Fibroblast of skin of right biceps (primary cell): ENCODE measurements around the gene IL13RA1.
A peak's percentile ranks its signal among the peaks of the same experiment; 100 is the strongest.
"Not testable (repeated sequence)": the region's sequence is repeated elsewhere in the genome, so short reads cannot be mapped to it uniquely, and the experiment has no call there.

ENCODE experiments used
- DNase-seq: peaks from one replicate; pipeline ENCODE4 v3.0.0-alpha.2; 2013

IL13RA1 gene

DNA sequence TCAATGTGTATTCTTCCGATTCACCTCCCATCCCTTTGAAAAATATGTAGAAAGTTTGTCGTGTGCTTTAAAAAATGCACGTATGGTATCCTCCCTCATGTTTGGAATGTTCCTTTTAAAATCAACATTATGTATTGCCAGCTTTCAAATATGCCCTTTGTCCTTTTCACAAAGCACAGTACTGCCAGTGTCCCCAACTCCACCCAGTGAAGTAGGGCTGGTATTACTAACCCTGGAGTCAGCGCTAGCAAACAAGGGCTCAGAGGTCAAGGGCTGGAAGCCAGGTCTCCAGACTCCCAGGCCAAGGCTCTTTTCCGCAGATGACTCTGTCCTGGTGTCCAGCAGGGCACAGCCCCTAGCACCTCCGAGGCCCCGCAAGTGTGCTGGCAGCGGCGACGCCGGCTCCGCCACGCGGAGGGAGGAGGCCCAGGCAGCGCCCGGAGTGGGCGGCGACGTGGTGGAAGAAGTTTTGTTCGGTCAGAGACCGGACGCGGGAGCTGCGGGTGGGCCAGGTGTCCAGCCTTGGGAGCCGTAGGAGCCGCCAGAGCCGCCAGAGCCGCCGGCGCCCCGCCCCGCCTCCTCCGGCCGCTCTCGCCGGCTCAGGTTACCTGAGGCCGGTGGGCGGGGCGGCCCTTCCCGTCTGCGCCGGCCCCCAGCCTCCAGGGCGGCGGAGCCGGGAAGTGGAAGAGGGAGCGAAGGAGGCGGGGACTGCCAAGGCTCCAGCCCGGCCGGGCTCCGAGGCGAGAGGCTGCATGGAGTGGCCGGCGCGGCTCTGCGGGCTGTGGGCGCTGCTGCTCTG is at the start of gene IL13RA1:
TSS of gene IL13RA1 (plus strand) at position 720 of the 799 bp plus-strand sequence. CDS start at position 753, 33 bp downstream.
- DNase-seq: peak; percentile 85

DNA sequence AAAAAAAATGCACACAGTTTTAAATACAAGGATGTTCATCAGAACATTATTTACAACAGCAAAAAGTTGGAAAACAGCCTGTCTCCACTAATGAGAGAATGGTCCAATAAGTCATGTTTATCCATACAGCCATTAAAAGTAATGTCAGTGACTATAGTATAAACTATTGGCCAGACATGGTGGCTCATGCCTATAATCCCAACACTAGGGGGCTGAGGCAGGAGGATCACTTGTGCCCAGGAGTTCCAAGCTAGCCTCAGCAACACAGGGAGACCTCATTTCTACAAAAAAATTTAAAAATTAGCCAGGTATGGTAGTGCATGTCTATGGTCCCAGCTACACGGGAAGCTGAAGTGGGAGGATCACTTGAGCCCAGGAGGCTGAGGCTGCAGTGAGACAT is 48.1 kb upstream of the IL13RA1 start:
- DNase-seq: no peak

DNA sequence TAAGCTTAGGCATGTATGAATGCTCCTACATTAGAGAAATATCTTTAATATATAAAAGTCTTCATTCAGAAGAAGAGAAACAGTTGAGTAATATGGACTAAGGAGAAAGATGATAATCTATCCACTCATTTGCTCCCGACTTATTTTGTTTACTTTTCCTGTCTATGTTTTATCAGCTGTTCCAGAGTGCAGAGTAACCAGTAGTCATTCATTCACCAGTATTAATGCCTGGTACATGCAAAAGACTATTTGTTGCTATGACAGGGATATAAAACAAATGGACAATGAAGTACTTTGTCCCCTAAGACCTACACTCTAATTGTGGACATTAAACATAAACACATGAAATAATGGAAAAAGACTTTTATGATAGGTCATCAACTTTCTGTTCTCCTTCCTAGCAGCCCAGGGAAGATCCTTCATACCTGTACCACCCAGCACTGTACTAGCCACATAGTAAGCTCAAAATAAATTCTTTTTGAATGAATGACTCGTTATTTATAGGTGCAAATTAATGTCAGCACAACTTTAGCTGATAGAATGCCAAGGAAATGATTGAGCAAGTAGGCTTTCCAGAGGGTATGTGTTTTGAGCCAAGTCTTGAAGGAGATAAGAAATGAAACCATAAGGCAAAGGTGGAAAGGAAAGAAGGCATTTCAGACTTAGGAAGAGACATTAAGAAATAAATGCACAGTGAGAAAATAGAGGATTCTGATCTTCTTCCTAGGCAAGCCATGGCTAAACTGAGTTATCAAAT is 45.0 kb upstream of the IL13RA1 start:
- DNase-seq: no peak

DNA sequence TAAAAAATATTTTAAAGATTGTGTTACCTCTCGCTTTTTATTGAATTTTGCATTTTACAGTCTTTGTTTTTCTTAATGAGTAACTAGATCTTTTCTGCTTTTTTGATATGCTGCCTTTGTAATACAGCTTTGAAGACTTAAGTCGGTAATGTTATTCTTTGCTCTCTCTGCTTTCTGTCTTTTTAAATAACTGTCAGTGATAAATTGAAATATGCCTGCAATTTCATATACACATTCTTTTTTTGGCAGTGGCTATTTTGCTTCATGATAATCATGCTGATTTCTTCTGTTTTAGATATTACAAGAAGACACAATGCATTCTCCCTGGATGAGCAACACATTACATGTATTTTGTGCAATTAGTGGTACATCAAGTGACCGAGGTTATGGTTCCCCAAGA is 42.0 kb upstream of the IL13RA1 start:
- no peak for DNase-seq

DNA sequence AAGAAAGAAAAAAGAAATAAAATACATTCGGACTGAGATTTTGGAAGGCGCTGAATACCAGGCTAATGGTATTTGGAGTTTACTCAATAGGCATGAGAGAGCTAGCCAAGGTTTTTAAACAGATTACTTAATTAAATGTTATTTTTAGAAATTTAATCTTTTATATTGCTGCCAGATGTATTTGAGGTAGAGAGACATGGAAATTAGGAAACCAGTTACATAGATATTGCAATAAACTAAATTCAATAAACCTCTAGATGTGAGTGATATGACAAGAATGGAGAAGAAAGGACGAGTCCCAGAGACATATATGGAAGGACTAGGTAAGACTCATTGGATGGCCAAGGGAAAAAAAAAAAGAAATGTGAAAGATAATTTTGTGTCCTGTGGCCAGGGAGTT is 38.5 kb upstream of the IL13RA1 start:
- no peak for DNase-seq

DNA sequence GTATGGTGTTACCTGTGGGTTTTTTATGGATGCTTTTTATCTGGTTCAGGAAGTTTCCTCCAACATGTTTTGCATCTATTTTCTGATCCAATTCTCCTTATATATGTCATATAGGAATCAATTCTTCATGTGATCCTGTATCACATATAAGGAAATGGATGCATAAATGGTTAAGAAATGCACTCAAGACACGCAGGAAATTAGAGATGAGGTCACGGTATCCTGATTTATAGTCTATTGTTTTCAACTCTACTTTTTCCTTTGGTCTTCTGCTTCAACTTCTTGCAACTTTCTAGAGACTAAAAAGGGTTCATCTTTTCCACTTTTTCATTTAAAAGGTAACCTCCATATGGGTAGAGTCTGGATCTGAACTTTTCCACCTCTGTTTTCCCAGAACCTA is 33.6 kb upstream of the IL13RA1 start:
- DNase-seq: no peak

DNA sequence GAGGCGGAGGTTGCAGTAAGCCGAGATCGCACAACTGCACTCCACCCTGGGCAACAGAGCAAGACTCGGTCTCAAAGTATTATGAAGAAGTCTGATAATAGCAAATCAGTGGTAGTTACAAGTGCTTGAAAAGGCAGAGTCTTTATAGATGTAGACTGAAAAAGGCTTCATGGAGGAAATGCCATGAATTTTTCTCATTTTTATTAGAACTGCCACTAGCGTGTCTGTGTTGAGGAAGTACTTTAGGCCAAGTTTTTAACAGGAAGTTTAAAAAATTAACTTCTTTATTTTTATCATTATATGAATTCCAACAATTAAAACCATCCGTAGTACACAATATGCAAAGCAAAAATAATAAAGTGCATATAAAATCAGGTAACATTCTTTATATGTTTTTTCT is 32.8 kb upstream of the IL13RA1 start:
- peak; percentile 21 for DNase-seq

DNA sequence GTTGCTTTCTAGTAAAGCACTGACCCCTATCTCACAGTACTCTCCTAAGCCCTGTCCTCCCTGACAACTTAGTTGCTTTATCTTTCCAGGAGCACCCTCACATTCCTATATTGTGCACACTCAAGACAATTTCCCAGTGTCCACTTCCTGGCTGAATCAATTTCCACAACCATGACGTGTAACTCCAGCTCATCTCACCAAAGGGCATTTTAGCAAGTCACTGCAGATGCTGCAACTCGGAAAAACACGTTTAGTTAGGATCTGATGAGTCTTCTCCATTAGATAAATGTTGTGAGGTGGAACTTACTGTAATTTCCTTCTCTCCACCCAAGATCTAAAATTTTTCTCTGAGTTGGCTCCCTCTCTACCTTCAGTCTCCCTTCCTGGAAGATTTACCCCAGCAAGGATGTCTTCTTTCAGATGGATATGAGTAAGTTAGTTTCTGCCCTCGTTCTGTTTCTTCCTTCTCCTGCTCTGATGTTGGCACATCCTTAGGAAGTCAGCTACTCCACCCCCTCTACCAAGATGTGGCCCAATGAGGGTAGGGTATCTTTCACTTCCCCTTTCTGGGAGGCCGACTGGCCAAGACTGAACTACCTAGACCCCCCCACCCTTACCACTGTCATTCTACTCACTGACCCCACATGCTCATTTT is 28.8 kb upstream of the IL13RA1 start:
- DNase-seq: peak; percentile 10

DNA sequence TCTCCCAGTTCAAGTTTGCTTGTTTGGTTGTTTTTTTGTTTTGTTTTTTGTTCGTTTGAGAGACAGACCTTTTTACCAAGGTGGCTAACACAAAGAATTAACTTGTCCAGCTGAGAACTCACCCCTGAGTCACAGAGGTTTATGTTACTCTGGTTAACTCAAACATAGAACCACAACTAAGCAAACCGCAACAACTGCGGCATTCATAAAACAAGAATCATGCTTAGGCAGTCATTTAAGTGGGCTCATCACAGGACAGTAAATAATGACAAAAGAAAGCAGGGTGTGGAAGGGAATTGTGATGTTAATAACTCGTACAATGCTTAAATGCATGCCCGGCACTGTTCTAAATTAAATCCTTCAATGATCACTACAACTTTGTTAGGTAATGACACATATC is 24.7 kb upstream of the IL13RA1 start:
- no peak for DNase-seq

DNA sequence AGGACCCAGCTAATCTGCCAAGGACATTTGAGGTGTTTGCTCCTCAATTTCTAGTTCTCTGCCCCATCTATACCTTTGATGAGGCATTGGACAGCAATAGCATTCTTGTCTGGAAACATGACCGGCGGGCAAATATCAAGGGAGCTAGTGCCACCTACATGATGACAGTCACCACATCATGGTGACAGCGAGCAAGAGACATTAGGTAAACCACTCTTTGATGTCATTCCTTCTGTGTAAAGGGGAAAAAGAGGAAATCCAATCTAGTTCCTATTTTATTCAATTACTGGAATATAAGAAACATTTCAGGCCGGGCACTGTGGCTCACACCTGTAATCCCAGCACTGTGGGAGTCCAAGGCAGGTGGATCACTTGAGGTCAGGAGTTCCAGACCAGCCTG is 20.7 kb upstream of the IL13RA1 start:
- no peak for DNase-seq

DNA sequence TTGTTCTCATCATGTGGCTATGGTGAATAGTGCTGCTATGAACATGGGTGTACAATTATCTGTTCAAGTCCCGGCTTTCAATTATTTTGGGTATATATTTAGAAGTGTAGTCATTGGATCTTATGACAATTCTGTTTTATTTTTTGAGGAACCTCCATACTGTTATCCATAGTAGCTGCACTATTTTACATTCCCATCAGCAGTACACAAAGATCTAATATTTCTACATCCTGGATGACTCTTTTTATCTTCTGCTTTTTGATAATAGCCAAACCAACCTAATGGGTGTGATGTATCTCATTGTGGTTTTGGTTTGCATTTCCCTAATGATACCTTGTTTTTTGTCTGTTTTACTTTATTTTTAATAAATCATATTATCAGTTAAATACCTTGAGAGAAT is 12.9 kb upstream of the IL13RA1 start:
- no peak for DNase-seq

DNA sequence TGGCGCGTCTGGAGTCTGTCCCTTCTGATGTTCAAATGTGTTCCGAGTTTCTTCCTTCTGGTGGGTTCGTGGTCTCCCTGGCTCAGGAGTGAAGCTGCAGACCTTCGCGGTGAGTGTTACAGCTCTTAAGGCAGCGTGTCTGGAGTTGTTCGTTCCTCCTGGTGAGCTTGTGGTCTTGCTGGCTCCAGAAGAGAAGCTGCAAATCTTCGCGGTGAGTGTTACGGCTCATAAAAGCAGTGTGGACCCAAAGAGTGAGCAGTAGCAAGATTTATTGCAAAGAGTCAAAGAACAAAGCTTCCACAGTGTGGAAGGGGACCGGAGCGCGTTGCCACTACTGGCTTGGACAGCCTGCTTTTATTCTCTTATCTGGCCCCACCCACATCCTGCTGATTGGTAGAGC is 11.5 kb upstream of the IL13RA1 start:
- not testable (repeated sequence) for DNase-seq

DNA sequence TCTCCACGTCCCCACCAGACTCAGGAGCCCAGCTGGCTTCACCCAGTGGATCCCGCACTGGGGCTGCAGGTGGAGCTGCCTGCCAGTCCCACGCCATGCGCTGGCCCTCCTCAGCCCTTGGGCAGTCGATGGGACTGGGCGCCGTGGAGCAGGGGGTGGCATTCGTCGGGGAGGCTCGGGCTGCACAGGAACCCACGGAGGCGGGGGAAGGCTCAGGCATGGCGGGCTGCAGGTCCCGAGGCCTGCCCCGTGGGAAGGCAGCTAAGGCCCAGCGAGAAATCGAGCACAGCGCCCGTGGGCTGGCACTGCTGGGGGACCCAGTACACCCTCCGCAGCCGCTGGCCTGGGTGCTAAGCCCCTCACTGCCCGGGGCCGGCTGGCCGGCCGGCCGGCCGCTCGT is 10.6 kb upstream of the IL13RA1 start:
- DNase-seq: not testable (repeated sequence)

DNA sequence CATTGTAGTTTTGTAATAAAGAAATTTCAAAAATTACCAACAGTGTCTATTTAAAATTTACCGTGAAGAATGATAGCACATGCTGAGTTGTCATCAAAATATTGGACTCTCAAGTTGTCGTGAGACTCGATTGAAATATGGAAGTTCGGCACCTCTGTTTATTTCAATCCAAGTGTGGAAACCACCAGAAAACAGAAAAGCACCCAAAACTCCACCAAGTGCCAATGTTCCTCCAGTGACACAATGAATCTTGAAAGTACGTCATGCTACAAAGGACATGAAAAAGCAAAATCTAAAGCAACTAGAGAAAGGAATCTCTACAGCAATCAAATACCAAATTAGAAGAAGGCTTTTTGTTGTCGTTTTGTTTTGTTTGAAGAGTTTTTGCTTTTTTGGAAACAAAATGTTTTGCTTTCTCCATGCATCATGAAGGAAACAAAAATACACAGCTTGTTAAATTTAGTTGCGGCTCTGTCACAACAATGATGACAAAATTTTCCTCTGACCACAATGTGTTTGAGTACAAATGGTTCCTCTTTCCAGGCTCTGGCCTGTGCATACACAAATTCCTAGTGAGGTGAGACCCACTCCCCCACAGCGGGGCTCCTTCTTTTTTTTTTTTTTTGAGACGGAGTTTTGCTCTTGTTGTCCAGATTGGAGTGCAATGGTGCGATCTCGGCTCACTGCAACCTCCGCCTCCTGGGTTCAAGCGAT is 9.6 kb upstream of the IL13RA1 start:
- no peak for DNase-seq

DNA sequence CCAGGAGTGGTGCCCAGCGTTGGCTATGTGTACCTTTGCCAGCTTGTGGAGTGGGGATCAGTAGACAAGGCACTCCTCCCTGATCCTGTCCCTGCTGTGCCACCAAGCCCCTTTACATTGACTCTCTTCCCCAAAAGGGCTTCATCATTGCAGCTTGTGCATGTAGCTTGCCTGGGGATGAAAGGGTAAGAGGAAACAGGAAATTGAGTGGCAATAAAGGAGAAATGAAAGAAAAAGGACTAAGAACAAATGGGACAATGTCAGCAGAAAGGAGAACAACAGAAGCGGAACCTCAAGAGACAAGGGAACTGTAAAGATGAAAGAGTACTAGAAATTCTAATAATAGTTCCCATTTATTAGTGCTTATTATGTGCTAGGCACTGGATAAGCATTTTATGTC is 8.7 kb upstream of the IL13RA1 start:
- DNase-seq: no peak

DNA sequence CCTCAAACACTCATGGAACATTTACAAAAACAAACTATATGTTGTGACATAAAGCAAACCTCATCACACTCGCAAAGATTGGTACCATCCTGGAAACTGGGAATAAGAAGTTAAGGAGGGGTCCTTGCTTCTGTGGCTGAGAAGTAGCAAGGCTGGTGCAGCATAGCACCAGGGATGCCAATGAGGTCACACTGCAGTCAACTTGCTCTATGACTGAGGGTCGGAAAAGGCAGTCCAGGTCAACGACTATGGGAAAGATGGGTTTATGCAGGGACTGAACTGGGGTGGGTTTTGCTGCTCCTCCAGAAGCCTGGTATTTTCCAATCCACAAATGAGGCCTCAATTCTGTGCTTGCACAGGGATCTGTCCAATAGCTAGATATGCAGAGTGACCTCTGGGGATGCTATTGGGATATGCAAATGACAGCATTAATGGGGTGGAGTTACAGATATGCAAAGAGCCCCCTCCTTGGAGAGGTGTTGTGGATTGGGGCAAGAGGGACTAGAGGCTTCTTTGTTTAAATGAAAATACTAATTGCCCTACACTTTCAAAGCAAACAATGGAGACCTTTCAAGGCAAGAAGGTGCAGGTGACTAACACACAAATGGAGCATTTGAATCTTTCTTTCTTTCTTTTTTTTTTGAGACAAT is 7.2 kb upstream of the IL13RA1 start:
- no peak for DNase-seq

DNA sequence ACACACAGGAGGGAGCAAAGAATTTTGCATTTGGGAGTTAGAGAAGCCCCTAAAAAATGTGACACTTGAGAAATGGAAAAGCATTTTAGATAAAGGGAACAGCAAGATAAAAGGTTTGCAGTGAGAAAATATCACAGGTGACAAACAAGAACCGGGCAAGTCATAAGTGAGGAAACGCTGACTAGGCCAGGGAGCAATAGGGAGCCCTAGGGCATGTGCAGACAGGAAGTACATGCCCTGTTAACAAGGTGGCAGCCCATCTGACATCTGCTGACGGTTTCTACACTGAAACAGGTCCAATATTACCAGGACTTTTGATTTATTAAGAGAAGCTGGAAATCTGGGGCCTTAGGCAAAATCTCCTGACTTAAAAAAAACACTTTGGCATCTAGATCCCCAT is 4.0 kb upstream of the IL13RA1 start:
- no peak for DNase-seq

DNA sequence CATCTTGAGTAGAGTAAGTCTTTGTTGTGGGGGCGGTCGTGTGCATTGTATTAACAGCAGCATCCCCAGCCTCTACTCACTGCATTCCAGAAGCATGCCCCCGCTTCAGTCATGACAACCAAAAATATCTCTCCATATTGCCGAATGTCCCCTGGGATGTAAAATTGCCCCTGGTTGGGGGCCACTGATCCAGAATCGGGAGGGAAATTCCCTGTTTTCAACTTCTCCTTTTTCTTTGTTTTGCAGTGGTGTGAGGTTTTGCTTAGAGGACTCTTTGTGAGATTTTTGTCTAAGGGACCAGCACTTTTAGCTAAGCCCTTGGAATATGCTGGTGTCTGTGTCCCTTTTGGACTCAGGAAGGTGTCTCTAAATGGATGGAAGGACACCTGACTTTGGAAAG is 3.0 kb upstream of the IL13RA1 start:
- no peak for DNase-seq

DNA sequence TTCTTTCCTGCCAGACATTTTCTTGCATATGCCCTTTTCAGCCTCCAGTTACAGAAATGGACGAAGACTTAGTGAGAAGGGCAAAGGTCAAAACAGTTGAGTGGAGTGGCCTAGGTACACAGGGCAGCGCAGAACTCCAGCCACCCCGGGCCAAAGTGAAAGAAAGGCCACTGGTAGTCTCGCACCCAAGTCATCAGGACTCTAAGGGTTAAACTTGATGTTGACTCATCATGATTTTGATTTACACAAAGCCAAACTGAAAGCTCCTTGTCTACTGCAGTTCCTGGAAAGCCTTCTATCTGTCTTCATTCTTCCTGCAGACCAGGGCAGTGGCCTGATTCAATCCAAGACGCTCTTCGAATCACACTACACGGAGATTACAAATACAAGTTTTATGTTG is 2.6 kb upstream of the IL13RA1 start:
- peak; percentile 22 for DNase-seq

DNA sequence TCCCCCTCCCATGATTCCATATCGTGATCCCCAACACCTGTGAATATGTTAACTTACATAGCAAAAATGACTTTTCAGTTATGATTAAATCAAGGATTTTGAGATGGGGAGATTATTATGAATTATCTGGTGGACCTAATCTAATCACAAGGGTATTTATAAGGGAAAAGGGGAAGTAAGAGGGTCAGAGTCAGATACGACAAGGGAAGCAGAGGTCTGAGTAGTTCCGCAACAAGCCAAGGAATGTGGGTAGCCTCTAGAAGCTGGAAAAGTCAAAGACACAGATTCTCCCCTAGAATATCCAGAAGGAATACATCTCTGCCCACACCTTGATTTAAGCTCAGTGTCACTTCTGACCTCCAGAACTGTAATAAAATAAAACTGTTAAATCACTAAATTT is 1.0 kb upstream of the IL13RA1 start:
- no peak for DNase-seq

DNA sequence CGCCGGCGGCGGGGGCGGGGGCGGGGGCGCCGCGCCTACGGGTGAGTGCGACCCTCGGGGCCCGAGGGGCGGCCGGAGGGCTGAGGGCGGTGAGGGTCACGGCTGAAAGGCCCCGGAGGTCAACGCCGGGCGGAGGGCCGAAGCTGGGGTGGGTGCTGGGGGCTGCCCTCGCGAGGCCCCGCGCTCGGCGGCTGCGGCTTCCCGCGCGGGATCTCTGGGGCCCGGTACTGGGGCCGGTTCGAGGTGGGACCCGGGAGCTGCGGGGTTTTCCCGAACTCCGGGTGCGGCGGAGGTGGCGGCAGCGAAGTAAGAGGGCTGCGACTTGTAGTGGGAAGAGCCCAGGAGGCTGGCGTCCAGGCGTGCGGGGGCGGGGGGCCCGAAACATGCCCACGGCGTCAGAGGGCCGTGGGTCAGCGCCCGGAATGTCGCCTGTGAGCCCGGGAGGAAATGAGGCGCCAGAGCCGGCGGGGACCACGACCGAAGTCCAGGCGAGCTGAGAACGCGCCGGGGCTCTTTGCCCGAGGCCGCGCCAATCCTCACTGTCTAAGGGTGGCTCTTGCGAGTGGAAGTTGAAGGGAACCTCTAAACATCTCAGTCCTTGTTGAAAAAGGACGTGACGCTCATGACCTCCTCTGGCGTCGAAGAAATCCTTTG is 407 bp downstream of the IL13RA1 start:
- DNase-seq: peak; percentile 28

DNA sequence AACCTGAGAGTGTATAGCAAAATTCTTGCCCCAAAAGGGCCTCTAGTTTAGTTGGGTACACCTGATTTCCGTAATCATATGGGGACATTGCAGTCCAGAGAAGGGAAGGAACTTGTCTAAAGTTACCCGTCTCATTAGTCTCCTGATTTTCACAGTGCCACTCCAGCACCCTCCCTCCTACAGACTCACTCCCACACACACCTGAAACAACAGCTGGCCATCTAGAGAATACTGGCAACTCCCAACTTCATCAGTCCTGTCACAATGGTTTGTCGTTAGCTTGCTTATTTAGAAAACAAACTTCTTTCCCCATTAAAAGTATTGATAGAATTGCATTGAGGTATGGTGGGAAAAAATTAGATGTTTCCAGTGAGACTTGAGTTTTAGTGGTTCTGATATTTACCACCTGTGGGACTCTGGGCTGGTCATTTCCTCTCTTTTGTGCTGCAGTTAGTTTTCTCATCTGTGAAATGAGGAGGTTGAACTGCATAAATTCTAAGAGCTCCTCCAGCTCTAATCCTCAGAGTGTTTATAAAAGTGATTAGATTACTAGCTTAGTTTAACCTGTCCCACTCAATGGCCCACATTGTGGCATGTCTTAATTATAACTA is 1.7 kb downstream of the IL13RA1 start:
- no peak for DNase-seq
